Heart left ventricle (tissue), 16 donors: ENCODE results near the gene MAZ. TPM values are rescaled to one million over a fixed set of nuclear protein-coding genes. Genes with fewer than 3 reads are reported as not detected.

ENCODE experiments used
- ATAC-seq, 4 donors: fragments of 200-7000 bp; cut with Tn5 transposase; one replicate each; pipeline ENCODE4 v1.9.1; 2020 to 2022; ENCODE audit warnings: moderate library complexity in 4 of 4, mild to moderate bottlenecking in 3 of 4, moderate number of reproducible peaks in 1 of 4
- DNase-seq, 5 donors: peaks; one replicate each; pipeline ENCODE4 v3.0.0-alpha.2; 2020
- H3K27ac ChIP-seq, 12 donors: fragments of 200-600 bp; sonication (generic) in 4 of 12; one replicate each; pipeline versions ENCODE4 v1.5.0 to v1.8.0; 2016 to 2022; ENCODE audit warnings: mild to moderate bottlenecking in 2 of 12
- H3K27me3 ChIP-seq, 9 donors: fragments of 200-600 bp; sonication (generic) in 2 of 9; one replicate each; pipeline versions ENCODE4 v1.5.1 to v1.8.0; 2016 to 2022; ENCODE audit warnings: mild to moderate bottlenecking in 3 of 9
- H3K36me3 ChIP-seq, 9 donors: fragments of 200-600 bp; sonication (generic) in 2 of 9; one replicate each; pipeline versions ENCODE4 v1.5.0 to v1.8.0; 2018 to 2022; ENCODE audit warnings: mild to moderate bottlenecking in 2 of 9
- H3K4me1 ChIP-seq, 12 donors: fragments of 200-600 bp; sonication (generic) in 4 of 12; one replicate each; pipeline versions ENCODE4 v1.5.0 to v1.8.0; 2016 to 2022; ENCODE audit warnings: mild to moderate bottlenecking in 3 of 12
- H3K4me3 ChIP-seq, 12 donors: fragments of 200-600 bp; sonication (generic) in 4 of 12; one replicate each; pipeline versions ENCODE4 v1.5.0 to v1.8.0; 2017 to 2022; ENCODE audit warnings: mild to moderate bottlenecking in 9 of 12, moderate library complexity in 4 of 12
- H3K9me3 ChIP-seq, 12 donors: fragments of 200-600 bp; sonication (generic) in 4 of 12; one replicate each; pipeline versions ENCODE4 v1.5.0 to v1.8.0; 2016 to 2022; ENCODE audit warnings: mild to moderate bottlenecking in 1 of 12
- CTCF ChIP-seq, 12 donors: fragments of 200-600 bp; sonication (generic) in 4 of 12; IDR thresholded peaks; one replicate each; pipeline versions ENCODE4 v1.5.0 to v1.8.0; 2018 to 2022; ENCODE audit warnings: antibody characterized with exemption in 12 of 12, mild to moderate bottlenecking in 5 of 12
- POLR2A ChIP-seq, 2 donors: fragments of 450-650 bp; IDR thresholded peaks; one replicate each; pipeline ENCODE4 v1.6.1; 2017; ENCODE audit warnings: antibody characterized with exemption in 2 of 2, mild to moderate bottlenecking in 2 of 2, moderate library complexity in 2 of 2
- WGBS, 4 donors: extraction: QIAGEN DNeasy Blood & Tissue Kit in 2 of 4; methylation state at CpG; one replicate each; pipeline versions ENCODE4 v1.1.5 to v1.1.7; 2013 to 2018; 5-methylcytosine and 5-hydroxymethylcytosine counted together
- intact Hi-C, 10 donors: fragments of 100-400 bp; cut with DNase I; formaldehyde crosslinking; loops; one replicate each; pipeline versions ENCODE4 v1.11.1 to v1.14.2; 2022
- polyA plus RNA-seq, 2 donors: library from polyadenylated mRNA; stranded (reverse); fragments of 200-250 nt; gene quantifications; one replicate each; pipeline ENCODE4 v1.2.3, GENCODE V29; 2013
- total RNA-seq, 9 donors: library from RNA; depleted of rRNA in 2 of 9; stranded (reverse); fragments of >200 nt in 2 of 9; fragmentation: NEBNext Ultra II Directional in 3 of 9; extraction: Animal tissue kit (Norgen Biotek cat#: 25700) in 3 of 9; gene quantifications; one replicate each; pipeline versions ENCODE4 v1.1.0 to v1.2.4, GENCODE V29; 2016 to 2023
- donor health status: ischemic (EF 13 %, LVEDD 7.1; RV severe dilation, severe dysfunction).
- donor health status: healthy with polysubstance abuse.
- donor health status: DM: no; HTN: yes; CAD: no.
- donor health status: DM: no; HTN: no; CAD: no.
- donor health status: ischemic (EF 25% LVEDD 6.9; RV normal size, moderate dysfunction).
- donor health status: ischemic (EF 25% LVEDD 5.7; RV mildly dilated, moderate dysfunction).
- donor health status: healthy.
- donor health status: DM: yes; HTN: yes; CAD: no.
- donor health status: ischemic (EF 35%, LVEDD 5.7; RV mildly dilated, moderate dysfunction).
- donor health status: nonischemic (EF 11% LVEDD 7.7; RV severe dilation, severe dysfunction).
- donor health status: DM: yes; HTN: yes; CAD: no.
- donor health status: PGD.
- donor health status: ischemic (EF 29% LVEDD 5.4; RV normal size, mild dysfunction).
- donor health status: nonischemic (EF 23%, LVEDD 6.1; RV moderate dilation, normal function).

Gene MAZ
- total and polyA plus RNA-seq, 11 donors, result 58.9 to 188 (median 74.0) TPM

DNA sequence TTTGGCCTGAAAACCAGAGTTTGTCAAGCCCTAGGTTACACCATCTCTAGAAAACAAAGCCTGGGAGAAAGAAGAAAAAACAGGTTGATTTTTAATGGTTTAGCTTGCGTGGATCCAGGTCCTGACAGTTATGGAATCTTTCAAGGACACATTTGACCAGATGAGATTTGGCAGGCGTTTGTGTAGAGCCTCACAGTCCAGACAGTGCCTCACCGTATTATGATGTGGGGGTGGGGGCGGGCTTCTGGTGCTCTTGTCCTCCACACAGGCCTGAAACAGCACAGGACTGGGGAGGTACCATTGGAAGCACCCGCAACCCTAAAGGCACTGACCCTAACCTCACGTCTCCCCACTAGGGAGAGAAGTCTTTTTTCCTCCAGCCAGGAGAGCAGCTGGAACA lies 33.5 kb downstream of the MAZ start:
- Histone ChIP-seq H3K36me3 (peaks cover 0 to 98% (median 90%) of the 10 kb centered on the region in 9 donors), H3K9me3 (no peaks in the 10 kb centered on the region), H3K4me3 (no peak overlapping the region), H3K4me1 (peaks cover 0 to 6% (median 0%) of the 10 kb centered on the region in 12 donors), H3K27ac (no peak overlapping the region), H3K27me3 (no peaks in the 10 kb centered on the region)
- ATAC-seq, result peak in 3 of 4 donors; percentile 51 to 69 (median 62)
- intact Hi-C loops, result loop anchor here in 2 of 10 donors (5.0 to 10.0 kb wide), 2 partner anchors 43 to 145 kb away; no protein-coding TSS in a partner anchor
- peak in 1 of 5 donors; percentile 52 for DNase-seq
- TF ChIP-seq CTCF (IDR thresholded peaks at IDR 0.05) (no peak), POLR2A (IDR thresholded peaks at IDR 0.05) (no peak)
- 54 to 79% (median 64%) methylated on average over 5 to 6 of the region's 6 CpGs for WGBS, 4 donors

DNA sequence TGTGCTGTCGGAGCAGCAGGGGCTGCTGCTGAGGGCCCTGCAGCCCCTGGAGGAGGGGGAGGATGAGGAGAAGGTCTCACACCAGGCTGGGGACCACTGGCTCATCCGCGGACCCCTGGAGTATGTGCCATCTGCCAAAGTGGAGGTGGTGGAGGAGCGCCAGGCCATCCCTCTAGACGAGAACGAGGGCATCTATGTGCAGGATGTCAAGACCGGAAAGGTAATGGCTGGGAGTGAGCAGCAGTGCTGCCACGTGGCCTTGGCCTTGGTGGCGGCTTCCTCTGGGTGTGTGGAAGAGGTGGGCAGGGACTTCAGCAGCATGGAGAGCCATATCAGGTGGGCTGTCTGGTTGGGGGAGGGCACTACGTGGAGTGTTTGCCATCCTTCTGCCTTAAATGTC lies 33.9 kb downstream of the MAZ start:
- peaks cover 0 to 6% (median 0%) of the 10 kb centered on the region in 12 donors for H3K4me1 ChIP-seq

DNA sequence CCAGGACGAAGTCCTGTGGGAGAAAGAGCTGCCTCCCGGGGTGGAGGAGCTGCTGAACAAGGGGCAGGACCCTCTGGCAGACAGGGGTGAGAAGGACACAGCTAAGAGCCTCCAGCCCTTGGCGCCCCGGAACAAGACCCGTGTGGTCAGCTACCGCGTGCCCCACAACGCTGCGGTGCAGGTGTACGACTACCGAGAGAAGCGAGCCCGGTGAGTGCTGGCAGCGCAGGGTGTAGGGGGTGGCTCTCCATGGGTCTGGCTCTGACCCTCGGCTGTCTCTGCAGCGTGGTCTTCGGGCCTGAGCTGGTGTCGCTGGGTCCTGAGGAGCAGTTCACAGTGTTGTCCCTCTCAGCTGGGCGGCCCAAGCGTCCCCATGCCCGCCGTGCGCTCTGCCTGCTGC lies 35.3 kb downstream of the MAZ start:
- TF ChIP-seq CTCF (IDR thresholded peaks at IDR 0.05), result no peak
- no peak for TF ChIP-seq POLR2A (IDR thresholded peaks at IDR 0.05)
- no peak overlapping the region for H3K27ac ChIP-seq
- WGBS, 4 donors, result 92 to 95% (median 93%) methylated on average over 22 to 23 of the region's 23 CpGs
- intact Hi-C loops, result loop anchor here in 1 of 10 donors (10.0 kb wide), 1 partner anchor 147 kb away; no protein-coding TSS in a partner anchor
- no peaks in the 10 kb centered on the region for H3K27me3 ChIP-seq
- H3K36me3 ChIP-seq, result peaks cover 0 to 98% (median 90%) of the 10 kb centered on the region in 9 donors
- ATAC-seq (no peak), DNase-seq (no peak)
- H3K9me3 ChIP-seq, result no peaks in the 10 kb centered on the region
- peaks cover 0 to 6% (median 0%) of the 10 kb centered on the region in 12 donors for H3K4me1 ChIP-seq
- H3K4me3 ChIP-seq, result no peak overlapping the region

More for the DNA sequence above, 33.9 kb downstream of the MAZ start:
- no peak for ATAC-seq
- no peak for DNase-seq
- TF ChIP-seq CTCF (IDR thresholded peaks at IDR 0.05) (no peak), POLR2A (IDR thresholded peaks at IDR 0.05) (no peak)
- no peak overlapping the region for H3K27ac ChIP-seq
- intact Hi-C loops, result loop anchor here in 1 of 10 donors (10.0 kb wide), 1 partner anchor 145 kb away; no protein-coding TSS in a partner anchor
- WGBS, 4 donors, result 80 to 87% (median 82%) methylated on average over 10 of the region's 10 CpGs
- H3K9me3 ChIP-seq, result no peaks in the 10 kb centered on the region
- H3K4me3 ChIP-seq, result no peak overlapping the region
- peaks cover 0 to 98% (median 90%) of the 10 kb centered on the region in 9 donors for H3K36me3 ChIP-seq
- no peaks in the 10 kb centered on the region for H3K27me3 ChIP-seq

DNA sequence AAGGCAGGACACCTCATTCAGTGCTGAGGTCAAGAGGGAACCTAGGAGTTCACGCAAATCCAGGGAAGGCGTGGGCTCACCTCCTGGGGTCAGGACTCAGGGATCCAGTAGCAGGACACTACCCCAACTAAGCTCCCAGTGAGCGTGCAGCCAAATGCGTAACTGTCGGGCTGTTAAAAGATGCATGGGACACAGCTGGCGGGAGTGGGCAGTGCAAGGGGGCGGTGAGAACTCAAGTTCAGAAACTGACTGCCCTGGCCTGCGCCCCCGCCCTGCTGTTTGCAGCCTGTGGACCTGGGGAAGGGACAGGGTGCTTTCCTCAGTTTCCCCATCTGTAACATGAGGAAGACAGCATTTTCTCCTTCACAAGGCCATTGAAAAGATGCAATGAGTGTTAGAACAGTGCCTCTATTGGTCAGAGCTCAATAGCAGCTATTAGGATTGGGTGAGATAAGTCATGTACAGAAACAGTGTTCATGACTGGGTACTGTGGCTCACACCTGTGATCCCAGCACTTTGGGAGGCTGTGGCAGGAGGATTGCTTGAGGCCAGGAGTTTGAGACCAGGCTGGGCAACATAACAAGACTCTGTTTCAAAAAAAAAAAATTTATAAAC lies 36.5 kb downstream of the MAZ start:
- no peaks in the 10 kb centered on the region for H3K9me3 ChIP-seq
- no peaks in the 10 kb centered on the region for H3K27me3 ChIP-seq
- H3K27ac ChIP-seq, result no peak overlapping the region
- DNase-seq (no peak), ATAC-seq (no peak)
- peaks cover 0 to 6% (median 0%) of the 10 kb centered on the region in 12 donors for H3K4me1 ChIP-seq
- 94 to 97% (median 95%) methylated on average over 9 of the region's 9 CpGs for WGBS, 4 donors
- TF ChIP-seq POLR2A (IDR thresholded peaks at IDR 0.05) (no peak), CTCF (IDR thresholded peaks at IDR 0.05) (no peak)
- peaks cover 0 to 98% (median 90%) of the 10 kb centered on the region in 9 donors for H3K36me3 ChIP-seq
- intact Hi-C loops, result loop anchor here in 1 of 10 donors (10.0 kb wide), 1 partner anchor 148 kb away; no protein-coding TSS in a partner anchor
- no peak overlapping the region for H3K4me3 ChIP-seq
